Measurements from ENCODE around the gene KRTAP19-7.

DNA sequence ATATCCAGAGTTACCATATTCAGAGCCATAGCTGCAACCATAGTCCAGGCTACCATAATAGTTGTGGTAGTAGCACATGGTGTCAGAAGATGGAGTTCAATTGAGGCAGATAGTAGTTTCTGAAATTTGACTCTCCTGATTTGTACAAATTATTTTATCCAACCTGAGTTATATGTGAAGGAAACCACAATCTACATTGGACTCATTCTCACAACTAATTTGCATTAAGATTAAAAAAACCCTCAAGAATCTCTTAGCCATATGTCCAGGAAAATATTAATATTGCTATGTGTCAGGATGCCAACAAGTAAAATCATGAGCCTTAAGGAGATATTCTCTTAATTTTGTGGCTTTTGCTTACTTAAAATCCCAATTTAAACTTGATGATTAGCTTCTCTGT is 29.2 kb upstream of the KRTAP19-7 start, which contains the start of gene KRTAP22-2:
- TF ChIP-seq EP300 (IDR thresholded peaks at IDR 0.05; ENCODE audit: borderline replicate concordance) = no peak
- no peak for TF ChIP-seq RAD21 (IDR thresholded peaks at IDR 0.05; ENCODE audit: low read depth)
- TF ChIP-seq, protein P1, sequence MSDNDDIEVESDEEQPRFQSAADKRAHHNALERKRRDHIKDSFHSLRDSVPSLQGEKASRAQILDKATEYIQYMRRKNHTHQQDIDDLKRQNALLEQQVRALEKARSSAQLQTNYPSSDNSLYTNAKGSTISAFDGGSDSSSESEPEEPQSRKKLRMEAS (IDR thresholded peaks at IDR 0.05) = no peak
- TF ChIP-seq TEAD4 (IDR thresholded peaks at IDR 0.05) = no peak
- TF ChIP-seq USF1 (IDR thresholded peaks at IDR 0.05) = no peak
- TF ChIP-seq, protein P2, sequence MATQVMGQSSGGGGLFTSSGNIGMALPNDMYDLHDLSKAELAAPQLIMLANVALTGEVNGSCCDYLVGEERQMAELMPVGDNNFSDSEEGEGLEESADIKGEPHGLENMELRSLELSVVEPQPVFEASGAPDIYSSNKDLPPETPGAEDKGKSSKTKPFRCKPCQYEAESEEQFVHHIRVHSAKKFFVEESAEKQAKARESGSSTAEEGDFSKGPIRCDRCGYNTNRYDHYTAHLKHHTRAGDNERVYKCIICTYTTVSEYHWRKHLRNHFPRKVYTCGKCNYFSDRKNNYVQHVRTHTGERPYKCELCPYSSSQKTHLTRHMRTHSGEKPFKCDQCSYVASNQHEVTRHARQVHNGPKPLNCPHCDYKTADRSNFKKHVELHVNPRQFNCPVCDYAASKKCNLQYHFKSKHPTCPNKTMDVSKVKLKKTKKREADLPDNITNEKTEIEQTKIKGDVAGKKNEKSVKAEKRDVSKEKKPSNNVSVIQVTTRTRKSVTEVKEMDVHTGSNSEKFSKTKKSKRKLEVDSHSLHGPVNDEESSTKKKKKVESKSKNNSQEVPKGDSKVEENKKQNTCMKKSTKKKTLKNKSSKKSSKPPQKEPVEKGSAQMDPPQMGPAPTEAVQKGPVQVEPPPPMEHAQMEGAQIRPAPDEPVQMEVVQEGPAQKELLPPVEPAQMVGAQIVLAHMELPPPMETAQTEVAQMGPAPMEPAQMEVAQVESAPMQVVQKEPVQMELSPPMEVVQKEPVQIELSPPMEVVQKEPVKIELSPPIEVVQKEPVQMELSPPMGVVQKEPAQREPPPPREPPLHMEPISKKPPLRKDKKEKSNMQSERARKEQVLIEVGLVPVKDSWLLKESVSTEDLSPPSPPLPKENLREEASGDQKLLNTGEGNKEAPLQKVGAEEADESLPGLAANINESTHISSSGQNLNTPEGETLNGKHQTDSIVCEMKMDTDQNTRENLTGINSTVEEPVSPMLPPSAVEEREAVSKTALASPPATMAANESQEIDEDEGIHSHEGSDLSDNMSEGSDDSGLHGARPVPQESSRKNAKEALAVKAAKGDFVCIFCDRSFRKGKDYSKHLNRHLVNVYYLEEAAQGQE (IDR thresholded peaks at IDR 0.05; ENCODE audit: low read depth) = no peak
- TF ChIP-seq CEBPB (IDR thresholded peaks at IDR 0.05) = no peak
- no peak for TF ChIP-seq FOXM1 (IDR thresholded peaks at IDR 0.05; ENCODE audit: borderline replicate concordance, low read depth)
- no peak for TF ChIP-seq ZBTB7A (IDR thresholded peaks at IDR 0.05; ENCODE audit: low read depth)
- no peak for TF ChIP-seq NFIC (IDR thresholded peaks at IDR 0.05)

All from Ishikawa (cell line).